ENCODE data around the gene DDAH1. TPM values are rescaled to one million over a fixed set of nuclear protein-coding genes. Genes with fewer than 3 reads are reported as not detected.

The DDAH1 gene
- total RNA-seq, 1 experiment from 2014 or later, result 87.9 TPM

DNA sequence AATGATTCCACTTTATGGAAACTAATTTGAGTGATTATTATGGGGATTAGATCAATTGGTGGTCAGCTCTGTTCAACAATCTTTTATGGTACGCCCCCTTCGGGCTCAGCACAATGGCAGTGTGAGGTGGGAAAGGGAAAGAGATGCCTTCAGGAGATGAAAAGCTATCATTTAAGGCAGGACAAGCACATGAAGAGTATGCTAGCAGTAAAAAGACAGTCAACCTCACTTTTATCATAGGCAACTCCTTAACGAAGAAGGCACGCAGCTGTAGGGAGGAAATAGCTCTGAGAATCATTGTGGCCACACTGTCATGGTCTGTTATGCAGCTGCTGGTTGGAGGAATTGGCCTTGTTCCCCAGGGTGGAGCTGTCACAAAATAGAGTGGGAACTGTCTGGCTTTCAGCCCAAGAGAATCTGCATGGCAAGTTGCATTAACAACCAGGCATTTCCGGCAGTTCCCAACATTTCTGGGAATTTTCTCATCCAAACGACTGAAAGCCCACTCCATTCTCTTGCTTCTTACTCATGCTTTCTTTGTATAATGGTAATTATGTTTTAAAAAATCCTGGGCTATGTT is 134.2 kb downstream of the DDAH1 start:
- CTCF ChIA-PET, result no interaction called here
- no peaks in the 10 kb centered on the region for H3K36me3 ChIP-seq (ENCODE audit: control insufficient read depth, insufficient read depth, low read length)
- H3K4me1 ChIP-seq, result peaks cover 55% of the 10 kb centered on the region
- POLR2A ChIA-PET, result no interaction called here
- intact Hi-C loops (cut with micrococcal nuclease; ENCODE audit: unreplicated experiment), result no loop called here
- no peak overlapping the region for H3K4me3 ChIP-seq (ENCODE audit: low read depth, low read length)
- no TSS peak for BruUV-seq (replicated peaks)
- no peaks in the 10 kb centered on the region for H3K27me3 Mint-ChIP-seq (ENCODE audit: insufficient read depth, unreplicated experiment)
- H3K4me1 Mint-ChIP-seq (ENCODE audit: low read depth, unreplicated experiment), result peaks cover 25% of the 10 kb centered on the region
- peak overlapping the region; percentile 46 for H3K4me3 Mint-ChIP-seq (ENCODE audit: unreplicated experiment)
- peaks cover 10% of the 10 kb centered on the region for H3K36me3 Mint-ChIP-seq (ENCODE audit: insufficient read depth, unreplicated experiment)
- peaks cover 7% of the 10 kb centered on the region for H3K9me3 Mint-ChIP-seq (ENCODE audit: unreplicated experiment)
- DNase-seq, result no peak
- H3K27me3 ChIP-seq (replicated peaks; ENCODE audit: control insufficient read depth, insufficient read depth, low read length), result no peaks in the 10 kb centered on the region
- H3K9me3 ChIP-seq, result no peaks in the 10 kb centered on the region
- H3K27ac Mint-ChIP-seq (ENCODE audit: unreplicated experiment), result peak overlapping the region; percentile 89
- TF ChIP-seq, protein P1, sequence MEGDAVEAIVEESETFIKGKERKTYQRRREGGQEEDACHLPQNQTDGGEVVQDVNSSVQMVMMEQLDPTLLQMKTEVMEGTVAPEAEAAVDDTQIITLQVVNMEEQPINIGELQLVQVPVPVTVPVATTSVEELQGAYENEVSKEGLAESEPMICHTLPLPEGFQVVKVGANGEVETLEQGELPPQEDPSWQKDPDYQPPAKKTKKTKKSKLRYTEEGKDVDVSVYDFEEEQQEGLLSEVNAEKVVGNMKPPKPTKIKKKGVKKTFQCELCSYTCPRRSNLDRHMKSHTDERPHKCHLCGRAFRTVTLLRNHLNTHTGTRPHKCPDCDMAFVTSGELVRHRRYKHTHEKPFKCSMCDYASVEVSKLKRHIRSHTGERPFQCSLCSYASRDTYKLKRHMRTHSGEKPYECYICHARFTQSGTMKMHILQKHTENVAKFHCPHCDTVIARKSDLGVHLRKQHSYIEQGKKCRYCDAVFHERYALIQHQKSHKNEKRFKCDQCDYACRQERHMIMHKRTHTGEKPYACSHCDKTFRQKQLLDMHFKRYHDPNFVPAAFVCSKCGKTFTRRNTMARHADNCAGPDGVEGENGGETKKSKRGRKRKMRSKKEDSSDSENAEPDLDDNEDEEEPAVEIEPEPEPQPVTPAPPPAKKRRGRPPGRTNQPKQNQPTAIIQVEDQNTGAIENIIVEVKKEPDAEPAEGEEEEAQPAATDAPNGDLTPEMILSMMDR (IDR thresholded peaks at IDR 0.05; ENCODE audit: insufficient read depth in 1 of 2, low read depth in 1 of 2, low read length in 1 of 2, severe bottlenecking in 1 of 2, unreplicated experiment in 1 of 2), result no peak

DNA sequence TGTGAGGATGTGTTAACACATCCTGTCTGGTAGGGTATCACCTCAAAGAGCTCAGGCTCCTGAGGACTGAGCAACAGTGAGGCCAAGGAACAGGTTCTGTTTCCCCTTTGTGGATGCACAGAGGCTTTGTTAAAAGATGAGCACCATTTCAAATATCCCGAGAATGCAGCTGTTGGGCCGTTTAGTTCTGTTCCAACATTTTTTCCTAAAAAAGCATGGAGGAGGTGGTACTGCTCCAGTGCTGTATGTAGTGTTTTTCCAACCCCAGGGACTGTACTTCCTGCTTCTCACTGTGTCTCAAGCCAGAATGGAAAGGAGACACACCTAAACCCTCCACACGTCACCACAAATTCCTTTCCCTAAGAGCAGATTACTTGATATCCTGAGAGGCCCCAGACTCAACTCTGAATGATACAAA is 134.7 kb downstream of the DDAH1 start:
- H3K4me1 ChIP-seq, result peaks cover 58% of the 10 kb centered on the region
- TF ChIP-seq, protein P1 (IDR thresholded peaks at IDR 0.05; ENCODE audit: insufficient read depth in 1 of 2, low read depth in 1 of 2, low read length in 1 of 2, severe bottlenecking in 1 of 2, unreplicated experiment in 1 of 2), result no peak
- Mint-ChIP-seq H3K4me3 (ENCODE audit: unreplicated experiment) (peak overlapping the region; percentile 46), H3K4me1 (ENCODE audit: low read depth, unreplicated experiment) (peaks cover 31% of the 10 kb centered on the region), H3K36me3 (ENCODE audit: insufficient read depth, unreplicated experiment) (peaks cover 10% of the 10 kb centered on the region), H3K9me3 (ENCODE audit: unreplicated experiment) (peaks cover 7% of the 10 kb centered on the region), H3K27ac (ENCODE audit: unreplicated experiment) (peak overlapping the region; percentile 89), H3K27me3 (ENCODE audit: insufficient read depth, unreplicated experiment) (no peaks in the 10 kb centered on the region)
- no peaks in the 10 kb centered on the region for H3K9me3 ChIP-seq
- H3K27me3 ChIP-seq (replicated peaks; ENCODE audit: control insufficient read depth, insufficient read depth, low read length), result no peaks in the 10 kb centered on the region
- DNase-seq, result peak; percentile 30 to 44
- BruUV-seq (replicated peaks), result no TSS peak
- intact Hi-C loops (cut with micrococcal nuclease; ENCODE audit: unreplicated experiment), result no loop called here
- ChIA-PET POLR2A (no interaction called here), CTCF (no interaction called here)
- H3K4me3 ChIP-seq (ENCODE audit: low read depth, low read length), result no peak overlapping the region
- H3K36me3 ChIP-seq (ENCODE audit: control insufficient read depth, insufficient read depth, low read length), result no peaks in the 10 kb centered on the region

DNA sequence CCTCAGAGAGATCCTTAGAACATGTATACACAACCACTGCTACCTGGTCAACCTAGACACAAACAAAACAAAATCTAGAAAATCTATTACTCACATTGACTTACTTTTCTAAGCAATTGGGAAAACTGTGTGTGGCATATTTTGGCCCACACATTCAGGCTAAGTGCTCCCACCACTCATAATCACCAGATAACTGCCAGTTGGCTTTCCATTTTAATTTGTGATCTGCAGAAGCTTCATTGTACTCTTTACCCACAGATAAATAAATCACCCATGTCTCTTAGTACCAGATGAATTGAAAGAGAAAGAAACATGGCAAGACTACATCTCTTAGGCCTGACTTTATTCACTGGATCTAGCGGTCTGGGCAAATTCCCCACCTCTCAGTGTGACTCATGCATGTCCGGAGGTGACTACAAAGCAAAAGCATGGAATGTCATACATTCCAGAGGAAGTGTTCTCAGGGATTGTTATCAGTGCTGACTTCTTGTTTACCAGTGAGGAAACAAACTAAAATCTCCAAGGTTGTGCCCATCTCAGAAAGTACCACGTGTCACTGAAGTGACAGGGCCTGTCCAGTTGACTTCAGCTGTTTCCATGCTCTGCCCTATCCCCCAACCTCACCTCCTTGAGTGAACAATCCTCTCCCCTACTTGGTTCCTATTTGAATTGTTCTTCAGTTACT is 136.1 kb downstream of the DDAH1 start:
- Histone ChIP-seq H3K9me3 (no peaks in the 10 kb centered on the region), H3K36me3 (ENCODE audit: control insufficient read depth, insufficient read depth, low read length) (no peaks in the 10 kb centered on the region), H3K4me1 (peaks cover 58% of the 10 kb centered on the region), H3K27me3 (replicated peaks; ENCODE audit: control insufficient read depth, insufficient read depth, low read length) (no peaks in the 10 kb centered on the region), H3K4me3 (ENCODE audit: low read depth, low read length) (no peak overlapping the region)
- BruUV-seq (replicated peaks), result no TSS peak
- POLR2A ChIA-PET, result no interaction called here
- intact Hi-C loops (cut with micrococcal nuclease; ENCODE audit: unreplicated experiment), result loop anchor here (1.0 to 5.0 kb wide), 4 partner anchors 9 to 278 kb away; no protein-coding TSS in a partner anchor
- DNase-seq, result peak; percentile 70 to 74
- Mint-ChIP-seq H3K36me3 (ENCODE audit: insufficient read depth, unreplicated experiment) (peaks cover 15% of the 10 kb centered on the region), H3K27ac (ENCODE audit: unreplicated experiment) (peak overlapping the region; percentile 89), H3K9me3 (ENCODE audit: unreplicated experiment) (no peaks in the 10 kb centered on the region), H3K4me1 (ENCODE audit: low read depth, unreplicated experiment) (peaks cover 33% of the 10 kb centered on the region), H3K27me3 (ENCODE audit: insufficient read depth, unreplicated experiment) (no peaks in the 10 kb centered on the region), H3K4me3 (ENCODE audit: unreplicated experiment) (peak overlapping the region; percentile 31)
- CTCF ChIA-PET, result no interaction called here
- TF ChIP-seq, protein P1 (IDR thresholded peaks at IDR 0.05; ENCODE audit: insufficient read depth in 1 of 2, low read depth in 1 of 2, low read length in 1 of 2, severe bottlenecking in 1 of 2, unreplicated experiment in 1 of 2), result no peak

Data from Caco-2 (cell line).